OCI-LY1 (cell line): Measurements from ENCODE around the gene ESF1.

Experiments used
- H2AFZ ChIP-seq: fragments of 200-600 bp; sonication (generic), shearing (Covaris generic); 2 replicates; pipeline ENCODE4 v1.6.0; 2014; ENCODE audit warnings: antibody characterized with exemption, mild to moderate bottlenecking, low read length
- H3F3A ChIP-seq: fragments of 200-600 bp; sonication (generic), shearing (Covaris generic); 2 replicates; pipeline ENCODE4 v1.6.0; 2014; ENCODE audit warnings: mild to moderate bottlenecking, antibody characterized with exemption, low read length, moderate library complexity; ENCODE audit not compliant: insufficient read depth
- H3K27ac ChIP-seq: fragments of 200-600 bp; sonication (generic); 2 replicates; pipeline ENCODE4 v1.5.1; 2014; ENCODE audit warnings: low read length, mixed run types, mild to moderate bottlenecking, low read depth; ENCODE audit not compliant: poor library complexity, severe bottlenecking
- H3K27me3 ChIP-seq: fragments of 200-600 bp; sonication (generic); 2 replicates; pipeline ENCODE4 v1.6.0; 2014; ENCODE audit warnings: antibody characterized with exemption, mild to moderate bottlenecking, low read length, moderate library complexity; ENCODE audit not compliant: insufficient read depth
- H3K36me3 ChIP-seq: fragments of 200-600 bp; sonication (generic); 2 replicates; pipeline ENCODE4 v1.6.1; 2014; ENCODE audit warnings: mild to moderate bottlenecking, antibody characterized with exemption, low read length, moderate library complexity, mixed read lengths; ENCODE audit not compliant: insufficient read depth
- H3K4me1 ChIP-seq: fragments of 200-600 bp; sonication (generic); 2 replicates; pipeline ENCODE4 v1.5.1; 2014; ENCODE audit warnings: mild to moderate bottlenecking, low read length, moderate library complexity; ENCODE audit not compliant: insufficient read depth, severe bottlenecking
- H3K4me2 ChIP-seq: fragments of 200-600 bp; sonication (generic), shearing (Covaris generic); 2 replicates; pipeline ENCODE4 v1.6.1; 2014; ENCODE audit warnings: low read length
- H3K4me3 ChIP-seq: fragments of 200-600 bp; sonication (generic); 2 replicates; pipeline ENCODE4 v1.5.1; 2014; ENCODE audit warnings: low read length, low read depth, mild to moderate bottlenecking, mixed read lengths; ENCODE audit not compliant: poor library complexity, severe bottlenecking
- H3K79me2 ChIP-seq: fragments of 200-600 bp; shearing (Covaris generic); 2 replicates; pipeline ENCODE4 v1.6.1; 2016; ENCODE audit warnings: mixed run types, low read length, mixed read lengths; ENCODE audit not compliant: insufficient read depth
- H3K9ac ChIP-seq: fragments of 200-600 bp; sonication (generic), shearing (Covaris generic); 2 replicates; pipeline ENCODE4 v1.6.1; 2014; ENCODE audit warnings: mild to moderate bottlenecking, low read length, mixed read lengths
- H3K9me2 ChIP-seq: fragments of 200-600 bp; sonication (generic), shearing (Covaris generic); 2 replicates; pipeline ENCODE4 v1.6.1; 2014; ENCODE audit warnings: low read depth, mild to moderate bottlenecking, low read length, mixed read lengths
- H3K9me3 ChIP-seq: fragments of 200-600 bp; shearing (Covaris generic); 2 replicates; pipeline ENCODE4 v1.6.1; 2014; ENCODE audit warnings: low read length, mixed read lengths
- H4K20me1 ChIP-seq: fragments of 200-600 bp; sonication (generic), shearing (Covaris generic); 2 replicates; pipeline ENCODE4 v1.6.0; 2016; ENCODE audit warnings: mild to moderate bottlenecking, low read length; ENCODE audit not compliant: insufficient read depth
- EZH2 ChIP-seq: fragments of 200-600 bp; sonication (generic), shearing (Covaris generic); IDR thresholded peaks from 2 replicates; pipeline ENCODE4 v1.8.0; 2017; ENCODE audit warnings: borderline replicate concordance, mixed run types, mild to moderate bottlenecking, antibody characterized with exemption, low read length, moderate library complexity, mixed read lengths
- TF ChIP-seq, protein P1 (sequence below): fragments of 200-600 bp; sonication (generic), shearing (Covaris generic); IDR thresholded peaks from 2 replicates; pipeline ENCODE4 v1.5.1; 2017; ENCODE audit warnings: mild to moderate bottlenecking, antibody characterized with exemption, low read length, moderate library complexity, mixed read lengths

Gene ESF1

DNA sequence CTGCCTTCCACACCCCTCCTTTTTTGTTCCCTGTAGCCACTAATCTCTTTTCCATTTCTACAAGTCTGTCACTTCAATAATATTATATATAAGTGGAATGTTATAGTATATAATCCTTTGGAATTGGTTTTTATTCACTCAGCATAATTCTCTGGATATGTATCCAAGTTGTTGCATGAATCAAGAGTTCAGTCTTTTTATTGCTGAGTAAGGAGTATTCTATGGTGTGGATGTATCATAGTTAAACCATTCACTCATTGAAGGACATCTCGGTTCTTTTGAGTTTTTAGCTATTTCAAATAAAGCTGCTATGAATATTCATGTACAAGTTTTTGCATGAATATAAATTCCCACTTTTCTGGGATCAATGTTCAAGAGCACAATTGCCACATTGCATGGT is 76.5 kb downstream of the ESF1 start:
- Histone ChIP-seq H3K27ac (no peak overlapping the region), H3K9ac (no peak overlapping the region), H3K9me3 (no peaks in the 10 kb centered on the region), H3K36me3 (0 out of 2 replicates have a peak, but pooled peaks cover 5% of the 10 kb centered on the region), H3K4me3 (no peak overlapping the region), H3K9me2 (no peaks in the 10 kb centered on the region), H3F3A (no peaks in the 10 kb centered on the region), H3K79me2 (no peaks in the 10 kb centered on the region), H3K4me1 (no peaks in the 10 kb centered on the region), H3K27me3 (no peaks in the 10 kb centered on the region), H2AFZ (no peak overlapping the region), H3K4me2 (no peak overlapping the region), H4K20me1 (no peaks in the 10 kb centered on the region)
- TF ChIP-seq EZH2: no peak
- TF ChIP-seq, protein P1, sequence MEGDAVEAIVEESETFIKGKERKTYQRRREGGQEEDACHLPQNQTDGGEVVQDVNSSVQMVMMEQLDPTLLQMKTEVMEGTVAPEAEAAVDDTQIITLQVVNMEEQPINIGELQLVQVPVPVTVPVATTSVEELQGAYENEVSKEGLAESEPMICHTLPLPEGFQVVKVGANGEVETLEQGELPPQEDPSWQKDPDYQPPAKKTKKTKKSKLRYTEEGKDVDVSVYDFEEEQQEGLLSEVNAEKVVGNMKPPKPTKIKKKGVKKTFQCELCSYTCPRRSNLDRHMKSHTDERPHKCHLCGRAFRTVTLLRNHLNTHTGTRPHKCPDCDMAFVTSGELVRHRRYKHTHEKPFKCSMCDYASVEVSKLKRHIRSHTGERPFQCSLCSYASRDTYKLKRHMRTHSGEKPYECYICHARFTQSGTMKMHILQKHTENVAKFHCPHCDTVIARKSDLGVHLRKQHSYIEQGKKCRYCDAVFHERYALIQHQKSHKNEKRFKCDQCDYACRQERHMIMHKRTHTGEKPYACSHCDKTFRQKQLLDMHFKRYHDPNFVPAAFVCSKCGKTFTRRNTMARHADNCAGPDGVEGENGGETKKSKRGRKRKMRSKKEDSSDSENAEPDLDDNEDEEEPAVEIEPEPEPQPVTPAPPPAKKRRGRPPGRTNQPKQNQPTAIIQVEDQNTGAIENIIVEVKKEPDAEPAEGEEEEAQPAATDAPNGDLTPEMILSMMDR: no peak

DNA sequence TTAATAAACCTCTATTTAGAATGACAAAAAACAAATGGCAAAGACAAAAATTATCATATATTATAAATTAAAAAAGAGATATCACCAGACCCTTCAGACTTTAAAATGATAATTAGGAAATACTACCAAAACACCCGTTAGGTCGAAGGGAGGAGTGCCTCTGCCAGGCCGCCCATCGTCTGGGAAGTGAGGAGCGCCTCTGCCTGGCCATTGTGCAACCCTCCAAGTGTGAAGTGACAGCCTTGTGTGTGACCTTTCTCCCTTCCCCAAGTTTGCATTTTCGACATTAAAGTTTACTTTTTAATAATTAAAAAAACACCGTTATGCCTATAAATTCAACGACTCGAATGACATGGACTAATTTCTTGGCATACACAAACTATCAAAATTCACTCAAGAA is 81.5 kb downstream of the ESF1 start:
- no peaks in the 10 kb centered on the region for H3K79me2 ChIP-seq
- H3K27me3 ChIP-seq: no peaks in the 10 kb centered on the region
- H3K4me3 ChIP-seq: no peak overlapping the region
- no peak for TF ChIP-seq EZH2
- TF ChIP-seq, protein P1: no peak
- no peak overlapping the region for H3K4me2 ChIP-seq
- no peak overlapping the region for H3K9ac ChIP-seq
- H3K4me1 ChIP-seq: no peaks in the 10 kb centered on the region
- no peaks in the 10 kb centered on the region for H4K20me1 ChIP-seq
- H2AFZ ChIP-seq: no peak overlapping the region
- H3K36me3 ChIP-seq: no peaks in the 10 kb centered on the region
- H3K9me3 ChIP-seq: no peaks in the 10 kb centered on the region
- no peaks in the 10 kb centered on the region for H3F3A ChIP-seq
- no peaks in the 10 kb centered on the region for H3K9me2 ChIP-seq
- H3K27ac ChIP-seq: no peak overlapping the region

DNA sequence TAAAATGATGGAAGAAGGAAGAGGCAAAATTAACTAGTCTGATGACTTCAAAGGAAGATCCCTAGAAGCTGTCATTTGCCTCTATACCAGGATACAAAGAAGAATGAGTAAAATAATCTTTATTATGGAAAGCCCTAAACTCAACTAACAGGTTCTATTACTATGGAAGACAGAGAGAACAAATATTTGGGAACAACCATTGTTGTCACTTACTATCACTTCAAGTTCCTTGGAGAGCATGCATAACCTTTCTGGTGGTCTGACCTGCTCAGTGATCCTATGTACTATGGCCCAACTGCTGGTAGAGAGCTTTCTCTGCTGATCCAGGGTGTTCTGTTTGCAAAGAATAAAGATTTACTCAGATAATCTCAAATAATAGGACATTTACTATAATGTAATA is 83.2 kb downstream of the ESF1 start:
- Histone ChIP-seq H3K9ac (no peak overlapping the region), H3K79me2 (no peaks in the 10 kb centered on the region), H4K20me1 (no peaks in the 10 kb centered on the region), H3K4me1 (no peaks in the 10 kb centered on the region), H3K4me2 (no peak overlapping the region), H3F3A (no peaks in the 10 kb centered on the region), H3K9me3 (no peaks in the 10 kb centered on the region), H3K27ac (no peak overlapping the region), H3K36me3 (no peaks in the 10 kb centered on the region), H3K4me3 (no peak overlapping the region), H2AFZ (no peak overlapping the region), H3K9me2 (no peaks in the 10 kb centered on the region), H3K27me3 (no peaks in the 10 kb centered on the region)
- TF ChIP-seq EZH2: no peak
- TF ChIP-seq, protein P1: no peak
